ENCODE data around the gene ARSA. TPM values are rescaled to one million over a fixed set of nuclear protein-coding genes. Genes with fewer than 3 reads are reported as not detected.

The ARSA gene
- 20.1 and 31.6 TPM in 2 replicates for total RNA-seq (2014; rRNA removed; shearing (Covaris generic))
- 34.4 and 34.8 TPM in 2 replicates for total RNA-seq (2022)
- percentile 45 among the genes with signal in this experiment for Bru-seq, nascent RNA
- BruChase-seq, experiment 1, labeled RNA remaining after a 6-hour chase: percentile 60 among the genes with signal in this experiment
- BruChase-seq, experiment 2, labeled RNA remaining after a 2-hour chase: percentile 54 among the genes with signal in this experiment
- long read RNA-seq, partial matches to known transcripts: 7 of 22 reads
- long read RNA-seq, other reads (novel, unspliced or antisense): 5 of 22 reads

DNA sequence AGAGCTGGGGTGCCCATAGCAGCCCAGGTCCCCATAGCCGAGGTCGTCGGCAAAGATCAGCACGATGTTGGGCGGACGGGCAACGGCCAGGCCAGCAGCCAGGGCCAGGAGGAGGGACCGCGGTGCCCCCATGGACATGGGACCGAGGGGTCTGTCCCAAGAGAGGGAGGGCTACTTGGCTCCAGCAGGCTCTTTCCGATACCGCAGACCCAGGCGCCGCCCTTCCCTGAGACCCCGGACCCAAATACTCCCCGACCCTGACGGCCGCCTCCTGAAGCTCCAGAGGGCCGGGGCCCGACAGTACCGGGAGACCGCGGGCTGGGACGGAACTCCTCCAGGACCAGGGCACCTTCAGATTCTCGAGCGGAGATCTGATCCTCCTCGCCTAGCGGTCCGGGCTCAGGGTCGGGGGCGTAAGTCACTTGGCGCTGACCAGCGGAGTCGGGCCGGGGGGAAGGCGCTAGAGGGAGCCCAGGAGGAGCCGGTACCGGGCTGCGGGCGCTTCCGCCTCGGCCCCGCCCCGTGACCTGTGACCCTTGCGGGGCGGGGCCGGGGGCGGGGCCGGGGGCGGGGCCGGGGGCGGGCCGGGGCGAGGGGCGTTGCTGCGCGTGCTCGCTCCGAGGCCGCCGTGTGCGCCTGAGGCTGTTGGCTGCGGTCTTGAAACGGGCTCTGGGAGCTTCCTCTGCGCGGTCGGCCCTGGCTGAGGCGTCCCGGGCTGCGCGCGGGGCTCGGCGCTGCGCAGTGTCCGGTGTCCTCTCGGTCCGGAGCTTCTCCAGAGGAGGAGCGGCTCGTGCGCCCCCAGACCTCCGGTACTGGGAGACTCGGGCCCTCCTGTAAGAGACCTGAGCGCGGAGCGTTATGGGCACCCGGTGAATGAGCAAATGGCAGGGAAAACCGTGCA is at the start of gene ARSA:
ARSA (minus strand) TSS at position 511 of the 901 bp plus-strand sequence; CDS start at position 138, 373 bp downstream.
- Histone ChIP-seq H2AFZ (ENCODE audit: low read length) (peak within 1 kb of the TSS; percentile 79; the same call in 1 of the 2 replicates), H3K4me3 (ENCODE audit: low read depth, low read length, poor library complexity, severe bottlenecking) (peak within 1 kb of the TSS; percentile 93), H3K36me3 (ENCODE audit: insufficient read depth, low read length) (no peaks in the 10 kb centered on the region), H4K20me1 (ENCODE audit: insufficient read depth, low read length) (no peaks in the 10 kb centered on the region), H3K79me2 (ENCODE audit: insufficient read depth, low read depth, low read length) (no peaks in the 10 kb centered on the region), H3K9me3 (ENCODE audit: low read length) (no peaks in the 10 kb centered on the region), H3K9me2 (ENCODE audit: insufficient read depth, low read length) (no peaks in the 10 kb centered on the region), H3K27ac (ENCODE audit: low read depth, low read length, poor library complexity, severe bottlenecking) (no peak within 1 kb of the TSS), H3K4me1 (ENCODE audit: insufficient read depth, low read length, poor library complexity, severe bottlenecking) (peaks cover 10% of the 10 kb centered on the region), H3K4me2 (ENCODE audit: low read length) (peak within 1 kb of the TSS; percentile 77)
- intact Hi-C loops (cut with micrococcal nuclease; ENCODE audit: unreplicated experiment): loop anchor here (2.0 kb wide), 2 partner anchors 63 to 157 kb away; no protein-coding TSS in a partner anchor
- CTCF ChIA-PET (ENCODE audit: unreplicated experiment): interaction anchor here (0.6 kb wide), 1 partner anchor 37 kb away, joined by 3 read pairs; no protein-coding TSS in a partner anchor
- BruUV-seq (replicated peaks): TSS peak; percentile 61
- POLR2A ChIA-PET: no interaction called here
- TF ChIP-seq, protein P1, sequence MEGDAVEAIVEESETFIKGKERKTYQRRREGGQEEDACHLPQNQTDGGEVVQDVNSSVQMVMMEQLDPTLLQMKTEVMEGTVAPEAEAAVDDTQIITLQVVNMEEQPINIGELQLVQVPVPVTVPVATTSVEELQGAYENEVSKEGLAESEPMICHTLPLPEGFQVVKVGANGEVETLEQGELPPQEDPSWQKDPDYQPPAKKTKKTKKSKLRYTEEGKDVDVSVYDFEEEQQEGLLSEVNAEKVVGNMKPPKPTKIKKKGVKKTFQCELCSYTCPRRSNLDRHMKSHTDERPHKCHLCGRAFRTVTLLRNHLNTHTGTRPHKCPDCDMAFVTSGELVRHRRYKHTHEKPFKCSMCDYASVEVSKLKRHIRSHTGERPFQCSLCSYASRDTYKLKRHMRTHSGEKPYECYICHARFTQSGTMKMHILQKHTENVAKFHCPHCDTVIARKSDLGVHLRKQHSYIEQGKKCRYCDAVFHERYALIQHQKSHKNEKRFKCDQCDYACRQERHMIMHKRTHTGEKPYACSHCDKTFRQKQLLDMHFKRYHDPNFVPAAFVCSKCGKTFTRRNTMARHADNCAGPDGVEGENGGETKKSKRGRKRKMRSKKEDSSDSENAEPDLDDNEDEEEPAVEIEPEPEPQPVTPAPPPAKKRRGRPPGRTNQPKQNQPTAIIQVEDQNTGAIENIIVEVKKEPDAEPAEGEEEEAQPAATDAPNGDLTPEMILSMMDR (conservative IDR thresholded peaks at IDR 0.05; ENCODE audit: low read length): peak; percentile 55
- TF ChIP-seq EZH2phosphoT487 (IDR thresholded peaks at IDR 0.05; ENCODE audit: borderline replicate concordance, low read depth, low read length): no peak
- DNase-seq (ENCODE audit: low spot score): peak; percentile 90

DNA sequence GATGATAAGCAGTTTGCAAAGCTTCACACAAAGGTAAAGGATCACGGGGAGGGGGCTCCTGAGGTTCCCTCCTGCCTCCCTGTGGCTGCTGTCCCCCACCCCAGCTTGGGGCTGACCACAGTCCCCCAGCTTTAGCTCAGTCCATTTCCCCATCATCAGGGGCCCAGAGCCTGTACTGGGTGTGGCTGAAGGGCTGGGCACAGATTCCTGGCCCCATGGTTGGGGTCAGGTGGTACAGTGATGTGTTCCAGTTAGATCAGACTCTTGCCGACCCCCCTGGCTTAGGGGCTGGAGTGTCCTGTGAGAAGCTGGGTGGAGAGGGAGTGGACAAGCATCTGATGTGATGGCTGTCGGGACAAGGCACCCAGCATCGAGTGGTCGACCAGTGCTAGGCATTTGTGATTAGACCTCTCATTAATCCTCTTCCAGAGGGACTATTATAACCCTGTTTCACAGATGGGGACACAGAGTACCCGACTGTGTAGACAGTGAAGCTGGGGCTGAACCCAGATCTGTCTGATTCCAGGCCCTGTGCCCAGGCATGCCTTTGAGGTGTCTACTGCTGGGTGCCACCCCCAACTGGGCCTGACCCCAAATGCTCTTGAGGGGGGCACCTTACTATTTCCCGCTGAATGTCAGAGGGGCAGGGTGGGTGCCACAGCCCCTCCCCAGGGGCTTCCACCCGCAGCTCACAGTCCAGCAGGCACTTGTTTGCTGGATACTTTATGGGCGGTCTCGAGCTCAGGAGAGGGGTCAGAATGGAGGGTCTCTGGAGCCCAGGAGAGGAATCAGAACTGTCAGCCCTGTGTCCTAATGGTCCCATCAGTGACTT is 48.9 kb upstream of the ARSA start:
- no peak overlapping the region for H2AFZ ChIP-seq (ENCODE audit: low read length)
- no TSS peak for BruUV-seq (replicated peaks)
- intact Hi-C loops (cut with micrococcal nuclease; ENCODE audit: unreplicated experiment): no loop called here
- no peaks in the 10 kb centered on the region for H3K36me3 ChIP-seq (ENCODE audit: insufficient read depth, low read length)
- H3K79me2 ChIP-seq (ENCODE audit: insufficient read depth, low read depth, low read length): no peaks in the 10 kb centered on the region
- no peak overlapping the region for H3K27ac ChIP-seq (ENCODE audit: low read depth, low read length, poor library complexity, severe bottlenecking)
- no peak overlapping the region for H3K4me3 ChIP-seq (ENCODE audit: low read depth, low read length, poor library complexity, severe bottlenecking)
- CTCF ChIA-PET (ENCODE audit: unreplicated experiment): no interaction called here
- no peaks in the 10 kb centered on the region for H3K4me1 ChIP-seq (ENCODE audit: insufficient read depth, low read length, poor library complexity, severe bottlenecking)
- no peak for DNase-seq (ENCODE audit: low spot score)
- no peaks in the 10 kb centered on the region for H3K9me3 ChIP-seq (ENCODE audit: low read length)
- H3K9me2 ChIP-seq (ENCODE audit: insufficient read depth, low read length): no peaks in the 10 kb centered on the region
- H4K20me1 ChIP-seq (ENCODE audit: insufficient read depth, low read length): no peaks in the 10 kb centered on the region
- no peak for TF ChIP-seq EZH2phosphoT487 (IDR thresholded peaks at IDR 0.05; ENCODE audit: borderline replicate concordance, low read depth, low read length)
- TF ChIP-seq, protein P1 (conservative IDR thresholded peaks at IDR 0.05; ENCODE audit: low read length): no peak
- POLR2A ChIA-PET: no interaction called here
- H3K4me2 ChIP-seq (ENCODE audit: low read length): no peak overlapping the region
